Gastrocnemius medialis (tissue), 4 donors: ENCODE results near the gene ABR.

Experiments
- CTCF ChIP-seq, 5 experiments: fragments of 450-650 bp in 3 of 5; fragments of 200-600 bp in 2 of 5; sonication (generic) in 2 of 5; IDR thresholded peaks in 4 of 5; conservative IDR thresholded peaks in 1 of 5; 1 replicate in 4 of 5; 2 replicates in 1 of 5; pipeline ENCODE4 v1.5.1; 2016 to 2019; ENCODE audit warnings: antibody characterized with exemption in 5 of 5, mild to moderate bottlenecking in 3 of 5, moderate library complexity in 3 of 5
- POLR2A ChIP-seq, 2 donors: fragments of 450-650 bp; IDR thresholded peaks; one replicate each; pipeline ENCODE4 v1.6.1; 2017; ENCODE audit warnings: antibody characterized with exemption in 2 of 2, mild to moderate bottlenecking in 2 of 2, moderate library complexity in 2 of 2

DNA sequence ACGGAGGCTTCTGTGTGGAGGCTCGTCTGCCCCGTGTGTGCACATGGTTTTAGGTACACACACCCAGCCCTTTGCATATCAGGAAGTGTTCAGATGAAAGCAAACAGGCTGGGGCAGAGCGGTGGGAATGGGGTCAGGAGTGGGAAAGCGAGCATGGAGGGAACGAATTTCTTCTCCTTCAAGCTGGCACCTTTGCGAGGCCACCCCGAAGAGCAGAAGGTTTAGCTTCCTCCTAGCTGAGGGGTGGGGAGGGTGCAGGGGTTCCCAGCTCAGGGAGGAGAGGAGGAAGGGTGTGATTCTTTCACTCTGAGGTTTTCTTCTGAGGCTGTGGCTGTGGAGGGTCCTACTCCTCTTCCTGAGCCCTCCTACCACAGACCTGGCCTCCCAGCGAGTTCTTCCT lies 83.6 kb downstream of the ABR start:
- TF ChIP-seq CTCF (IDR thresholded peaks at IDR 0.05 in 4 of 5, conservative IDR thresholded peaks at IDR 0.05 in 1 of 5) (no peak), POLR2A (IDR thresholded peaks at IDR 0.05) (no peak)
